Endothelial cell of umbilical vein (primary cell): Measurements from ENCODE around the gene TMEM253. TPM values are rescaled to one million over a fixed set of nuclear protein-coding genes. Genes with fewer than 3 reads are reported as not detected.

Experiments
- BruUV-seq: library from RNA; stranded (reverse); fragments of 400-500 nt; replicated peaks from 2 replicates; lab custom pipeline; 2021; lab: Mats Ljungman, UMichigan
- CTCF ChIA-PET: fragments of 300-600, 350-600 bp; sonication (Branson Sonifier 250); formaldehyde crosslinking; loops from one replicate; lab custom pipeline; 2021; ENCODE audit warnings: antibody characterized with exemption, inconsistent platforms; lab: Charles Lee
- POLR2A ChIA-PET: fragments of 300-600, 350-600 bp; sonication (Branson Sonifier 250); formaldehyde crosslinking; loops from one replicate; lab custom pipeline; 2021; ENCODE audit warnings: antibody characterized with exemption, inconsistent platforms; lab: Charles Lee
- DNase-seq: peaks from one replicate; pipeline ENCODE4 v3.0.0-alpha.2; 2011; ENCODE audit warnings: low read depth, low spot score
- FAIRE-seq: peaks from 2 replicates; lab custom pipeline; 2011; peaks lifted over from hg19 to GRCh38; lab: Jason Lieb, UNC
- H2AFZ ChIP-seq: 2 replicates; pipeline ENCODE4 v1.6.0; 2012; ENCODE audit warnings: low read depth, low read length, control low read depth, inconsistent platforms
- H3K27ac ChIP-seq: 2 replicates; pipeline ENCODE4 v1.5.1; 2011; ENCODE audit warnings: low read depth, mild to moderate bottlenecking, control low read depth, low read length, moderate library complexity; ENCODE audit not compliant: insufficient read depth
- H3K27me3 ChIP-seq, 2 experiments: 2 replicates each; pipeline versions ENCODE4 v1.6.0 to v1.6.1; 2011; ENCODE audit warnings: low read length in 2 of 2, mixed read lengths in 1 of 2; ENCODE audit not compliant: control insufficient read depth in 2 of 2, insufficient read depth in 2 of 2
- H3K36me3 ChIP-seq, 2 experiments: 2 replicates in 1 of 2; 3 replicates in 1 of 2; pipeline ENCODE4 v1.5.1; 2011; ENCODE audit warnings: low read length in 2 of 2, mild to moderate bottlenecking in 1 of 2, moderate library complexity in 1 of 2; ENCODE audit not compliant: control insufficient read depth in 2 of 2, insufficient read depth in 2 of 2; ENCODE audit errors: extremely low read depth in 1 of 2
- H3K4me1 ChIP-seq: 3 replicates; pipeline ENCODE4 v1.5.1; 2011; ENCODE audit warnings: mild to moderate bottlenecking, low read length; ENCODE audit not compliant: control insufficient read depth, insufficient read depth; ENCODE audit errors: extremely low read depth
- H3K4me2 ChIP-seq: 2 replicates; pipeline ENCODE4 v1.6.1; 2011; ENCODE audit warnings: low read length, control low read depth, mixed read lengths; ENCODE audit not compliant: insufficient read depth
- H3K4me3 ChIP-seq, 3 experiments: fragments of 200-600 bp in 1 of 3; sonication (generic), shearing (Covaris generic) in 1 of 3; replicated peaks in 1 of 3; 2 replicates each; pipeline ENCODE4 v1.5.1; 2011 to 2016; ENCODE audit warnings: control low read depth in 3 of 3, low read length in 3 of 3, mild to moderate bottlenecking in 2 of 3, inconsistent platforms in 1 of 3, low read depth in 1 of 3, moderate library complexity in 1 of 3; ENCODE audit not compliant: insufficient read depth in 1 of 3
- H3K79me2 ChIP-seq: 2 replicates; pipeline ENCODE4 v1.6.0; 2012; ENCODE audit warnings: low read length, inconsistent platforms; ENCODE audit not compliant: control insufficient read depth, insufficient read depth
- H3K9ac ChIP-seq: replicated peaks from 2 replicates; pipeline ENCODE3; 2011; ENCODE audit warnings: low read length, control low read depth; ENCODE audit not compliant: insufficient read depth; ENCODE audit errors: extremely low read depth
- H3K9me1 ChIP-seq: replicated peaks from 3 replicates; pipeline ENCODE4 v1.6.0; 2011; ENCODE audit warnings: mild to moderate bottlenecking, low read length; ENCODE audit not compliant: control insufficient read depth, insufficient read depth; ENCODE audit errors: extremely low read depth
- H3K9me3 ChIP-seq: replicated peaks from 2 replicates; pipeline ENCODE4 v1.5.1; 2012; ENCODE audit warnings: low read length, inconsistent platforms; ENCODE audit not compliant: control insufficient read depth, insufficient read depth
- H4K20me1 ChIP-seq: replicated peaks from 2 replicates; pipeline ENCODE3; 2011; ENCODE audit warnings: mild to moderate bottlenecking, low read length; ENCODE audit not compliant: control insufficient read depth, insufficient read depth; ENCODE audit errors: extremely low read depth
- CTCF ChIP-seq, 2 donors: IDR thresholded peaks; 1 replicate in 1 of 2; 2 replicates in 1 of 2; pipeline ENCODE4 v1.5.1; 2011; ENCODE audit warnings: low read length in 2 of 2, mild to moderate bottlenecking in 2 of 2, moderate library complexity in 2 of 2, control low read depth in 1 of 2, inconsistent platforms in 1 of 2, low read depth in 1 of 2; ENCODE audit not compliant: insufficient read depth in 1 of 2; ENCODE audit errors: extremely low read depth in 1 of 2
- EZH2 ChIP-seq: IDR thresholded peaks from 2 replicates; pipeline ENCODE4 v1.6.1; 2012; ENCODE audit warnings: borderline replicate concordance, low read depth, mild to moderate bottlenecking, moderate library complexity, low read length, inconsistent platforms; ENCODE audit not compliant: severe bottlenecking
- FOS ChIP-seq: IDR thresholded peaks from 2 replicates; pipeline ENCODE4 v1.6.1; 2011; ENCODE audit warnings: mild to moderate bottlenecking, low read length, moderate library complexity, borderline replicate concordance; ENCODE audit not compliant: insufficient read depth
- GATA2 ChIP-seq: IDR thresholded peaks from 2 replicates; pipeline ENCODE4 v1.7.0; 2011; ENCODE audit warnings: low read depth, mild to moderate bottlenecking, moderate library complexity, mixed read lengths, low read length; ENCODE audit not compliant: insufficient read length, insufficient read depth
- JUN ChIP-seq: IDR thresholded peaks from 2 replicates; pipeline ENCODE4 v1.6.1; 2011; ENCODE audit warnings: borderline replicate concordance, low read depth; ENCODE audit not compliant: insufficient read length, insufficient read depth
- MYC ChIP-seq: IDR thresholded peaks from one replicate; pipeline ENCODE4 v1.6.1; 2011; ENCODE audit warnings: mild to moderate bottlenecking, low read depth, low read length
- POLR2A ChIP-seq: IDR thresholded peaks from 2 replicates; pipeline ENCODE4 v1.6.1; 2012; ENCODE audit warnings: low read depth, mild to moderate bottlenecking, control low read depth, low read length
- POLR2AphosphoS5 ChIP-seq: IDR thresholded peaks from 2 replicates; pipeline ENCODE4 v1.6.1; 2012; ENCODE audit warnings: low read depth, mild to moderate bottlenecking, control low read depth, low read length, moderate library complexity; ENCODE audit not compliant: insufficient read depth
- dilution Hi-C: fragments of 300-500 bp; cut with MboI; formaldehyde crosslinking; loops from one replicate; pipeline ENCODE4 v1.15.0; 2019; ENCODE audit warnings: low sequenced_read_pairs; ENCODE audit not compliant: extremely low pct_ligation_motif_present
- intact Hi-C: fragments of 100-400 bp; cut with micrococcal nuclease; formaldehyde crosslinking; loops from one replicate; pipeline ENCODE4 v1.10.0; 2022
- polyA plus RNA-seq, 4 experiments: library from polyadenylated mRNA; depleted of rRNA in 3 of 4; stranded (reverse) in 3 of 4; unstranded in 1 of 4; fragments of >200 nt; gene quantifications; 2 replicates each; pipeline versions ENCODE4 v1.2.1 to v1.2.3, GENCODE V29; 2011 to 2012; ENCODE audit warnings: missing spikeins in 1 of 4
- total RNA-seq: library from RNA; stranded (reverse); gene quantifications from 2 replicates; pipeline ENCODE4 v1.2.3, GENCODE V29; 2021
- TF ChIP-seq, protein P1 (sequence below): IDR thresholded peaks from 2 replicates; pipeline ENCODE4 v1.6.1; 2011; ENCODE audit not compliant: insufficient read depth, insufficient read length

The TMEM253 gene
- total and polyA plus RNA-seq, 2 donors (not counting 3 experiments of a cell fraction or from before 2014, with no cell fraction given) = 0.25 TPM; not detected in 1

- Histone ChIP-seq H3K36me3 (peaks cover 0 to 6% of the 10 kb centered on the region in 2 experiments), H3K4me2 (no peak overlapping the region), H3K79me2 (no peaks in the 10 kb centered on the region), H3K27ac (no peak overlapping the region), H3K9ac (no peak overlapping the region), H3K9me3 (no peaks in the 10 kb centered on the region), H3K27me3 (peaks cover 2 to 11% of the 10 kb centered on the region in 2 experiments), H2AFZ (no peak overlapping the region), H3K4me1 (peaks cover 10% of the 10 kb centered on the region), H3K4me3 (no peak overlapping the region), H3K9me1 (no peaks in the 10 kb centered on the region), H4K20me1 (no peaks in the 10 kb centered on the region)
- intact Hi-C loops (no loop called here), dilution Hi-C loops (no loop called here)
- ChIA-PET POLR2A (interaction anchor here (0.6 kb wide), 1 partner anchor 669 kb away, joined by 5 read pairs; no protein-coding TSS in a partner anchor), CTCF (interaction anchor here (1.0 to 1.8 kb wide), 3 partner anchors 18 to 60 kb away, joined by 4 to 7 read pairs (median 5); no protein-coding TSS in a partner anchor)
- FAIRE-seq (no peak), DNase-seq (no peak)
- BruUV-seq = no TSS peak
- TF ChIP-seq POLR2AphosphoS5 (no peak), POLR2A (no peak), FOS (no peak), GATA2 (no peak), CTCF (IDR thresholded peaks at IDR 0.05; ENCODE audit: extremely low read depth in 1 of 2, insufficient read depth in 1 of 2, low read depth in 1 of 2, low read length in 2 of 2) (no peak), MYC (no peak), EZH2 (no peak), JUN (no peak)
- TF ChIP-seq, protein P1, sequence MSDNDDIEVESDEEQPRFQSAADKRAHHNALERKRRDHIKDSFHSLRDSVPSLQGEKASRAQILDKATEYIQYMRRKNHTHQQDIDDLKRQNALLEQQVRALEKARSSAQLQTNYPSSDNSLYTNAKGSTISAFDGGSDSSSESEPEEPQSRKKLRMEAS = no peak
Measured at GRCh38 chr14:21074398-21075272, 26.2 kb upstream of the TMEM253 start.
